Measurements from ENCODE around the gene BRD3OS. TPM values are rescaled to one million over a fixed set of nuclear protein-coding genes. Genes with fewer than 3 reads are reported as not detected.
"Not testable (repeated sequence)": the region's sequence is repeated elsewhere in the genome, so short reads cannot be mapped to it uniquely, and the experiment has no call there.

BRD3OS gene
- total RNA-seq, 4 donors from 2014 or later: 15.3 to 39.0 (median 21.7) TPM

DNA sequence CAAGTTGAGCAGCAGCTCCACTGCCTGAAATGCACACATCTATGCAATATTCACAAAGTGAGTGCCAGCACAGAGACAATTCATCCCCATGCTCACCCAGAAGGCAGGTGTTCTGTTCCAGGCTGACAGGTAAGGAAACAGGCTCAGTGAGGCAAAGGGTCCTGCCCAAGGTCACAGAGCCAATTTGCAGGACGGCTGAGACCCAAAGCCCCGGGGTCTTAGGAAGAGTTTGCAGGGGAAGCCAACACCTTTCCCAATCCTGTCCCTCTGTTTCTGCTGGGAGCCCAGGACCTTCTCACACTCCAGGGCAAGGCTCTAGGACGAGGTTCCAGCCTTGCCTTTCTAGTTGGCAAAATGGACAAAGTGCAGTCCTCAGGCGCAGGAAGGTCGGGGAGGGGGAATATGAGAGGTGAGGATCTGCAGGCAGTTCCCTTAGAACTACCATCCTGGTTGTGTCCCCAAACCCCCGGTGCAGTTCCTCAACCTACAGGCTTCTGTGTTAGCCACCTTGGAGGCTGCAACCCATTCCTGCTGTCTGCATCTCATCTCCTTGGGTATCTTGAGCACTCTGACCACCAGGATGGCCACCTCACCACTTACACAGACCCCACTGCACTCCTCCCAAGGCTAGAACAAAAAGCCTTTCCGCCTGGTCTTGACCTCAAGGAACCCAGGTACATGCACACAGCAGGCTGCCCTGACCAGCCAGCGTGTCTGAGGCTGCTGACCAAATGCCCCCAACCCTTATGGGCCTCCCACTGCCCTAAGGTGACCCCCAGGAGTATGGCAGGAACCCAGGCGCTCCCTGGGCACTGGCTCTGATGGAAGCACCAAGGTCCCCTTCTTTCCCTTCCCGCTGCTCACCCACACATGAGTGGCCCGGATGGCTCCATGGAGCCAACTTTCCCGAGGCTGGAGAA lies 44.5 kb downstream of the BRD3OS start:
- no peaks in the 10 kb centered on the region for H3K36me3 ChIP-seq
- peaks cover 12% of the 10 kb centered on the region for H3K27me3 ChIP-seq
- WGBS, 2 donors (ENCODE audit: low coverage in 1 of 2): 34 to 67% methylated on average over 1 to 2 of the region's 12 CpGs
- no peak overlapping the region for H3K4me3 ChIP-seq
- H3K27ac ChIP-seq: no peak overlapping the region
- ATAC-seq: no peak
- peaks cover 0 to 30% (median 8%) of the 10 kb centered on the region in 3 donors for H3K4me1 ChIP-seq
- H3K9me3 ChIP-seq: no peaks in the 10 kb centered on the region
- TF ChIP-seq POLR2AphosphoS5 (IDR thresholded peaks at IDR 0.05): no peak
- TF ChIP-seq EP300 (IDR thresholded peaks at IDR 0.05): no peak
- TF ChIP-seq, protein P1, sequence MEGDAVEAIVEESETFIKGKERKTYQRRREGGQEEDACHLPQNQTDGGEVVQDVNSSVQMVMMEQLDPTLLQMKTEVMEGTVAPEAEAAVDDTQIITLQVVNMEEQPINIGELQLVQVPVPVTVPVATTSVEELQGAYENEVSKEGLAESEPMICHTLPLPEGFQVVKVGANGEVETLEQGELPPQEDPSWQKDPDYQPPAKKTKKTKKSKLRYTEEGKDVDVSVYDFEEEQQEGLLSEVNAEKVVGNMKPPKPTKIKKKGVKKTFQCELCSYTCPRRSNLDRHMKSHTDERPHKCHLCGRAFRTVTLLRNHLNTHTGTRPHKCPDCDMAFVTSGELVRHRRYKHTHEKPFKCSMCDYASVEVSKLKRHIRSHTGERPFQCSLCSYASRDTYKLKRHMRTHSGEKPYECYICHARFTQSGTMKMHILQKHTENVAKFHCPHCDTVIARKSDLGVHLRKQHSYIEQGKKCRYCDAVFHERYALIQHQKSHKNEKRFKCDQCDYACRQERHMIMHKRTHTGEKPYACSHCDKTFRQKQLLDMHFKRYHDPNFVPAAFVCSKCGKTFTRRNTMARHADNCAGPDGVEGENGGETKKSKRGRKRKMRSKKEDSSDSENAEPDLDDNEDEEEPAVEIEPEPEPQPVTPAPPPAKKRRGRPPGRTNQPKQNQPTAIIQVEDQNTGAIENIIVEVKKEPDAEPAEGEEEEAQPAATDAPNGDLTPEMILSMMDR (IDR thresholded peaks at IDR 0.05): no peak
- no peak for TF ChIP-seq POLR2A (IDR thresholded peaks at IDR 0.05)

DNA sequence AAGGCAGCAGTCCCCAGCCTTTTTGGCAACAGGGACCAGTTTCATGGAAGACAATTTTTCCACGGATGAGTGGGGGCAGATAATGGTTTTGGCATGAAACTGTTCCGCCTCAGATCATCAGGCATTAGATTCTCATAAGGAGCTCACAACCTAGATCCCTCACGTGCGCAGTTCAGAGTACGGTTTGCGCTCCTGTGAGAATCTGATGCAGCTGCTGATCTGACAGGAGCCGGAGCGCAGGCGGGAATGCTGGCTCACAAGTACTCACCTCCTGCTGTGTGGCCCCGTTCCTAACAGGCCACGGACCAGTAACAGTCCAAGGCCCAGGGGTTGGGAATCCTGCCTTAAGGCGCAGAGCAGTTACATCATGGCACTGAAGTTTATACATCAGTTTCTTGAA lies 45.9 kb downstream of the BRD3OS start:
- TF ChIP-seq POLR2AphosphoS5 (IDR thresholded peaks at IDR 0.05): no peak
- no peak for TF ChIP-seq EP300 (IDR thresholded peaks at IDR 0.05)
- no peak for TF ChIP-seq POLR2A (IDR thresholded peaks at IDR 0.05)
- TF ChIP-seq, protein P1 (IDR thresholded peaks at IDR 0.05): no peak
- no peak for ATAC-seq
- 57 to 94% methylated on average over 2 to 6 of the region's 12 CpGs for WGBS, 2 donors (ENCODE audit: low coverage in 1 of 2)
- H3K9me3 ChIP-seq: peaks cover 0 to 7% (median 0%) of the 10 kb centered on the region in 3 donors
- peaks cover 0 to 16% (median 0%) of the 10 kb centered on the region in 3 donors for H3K4me1 ChIP-seq
- H3K36me3 ChIP-seq: no peaks in the 10 kb centered on the region
- peaks cover 12% of the 10 kb centered on the region for H3K27me3 ChIP-seq
- H3K27ac ChIP-seq: no peak overlapping the region
- no peak overlapping the region for H3K4me3 ChIP-seq

DNA sequence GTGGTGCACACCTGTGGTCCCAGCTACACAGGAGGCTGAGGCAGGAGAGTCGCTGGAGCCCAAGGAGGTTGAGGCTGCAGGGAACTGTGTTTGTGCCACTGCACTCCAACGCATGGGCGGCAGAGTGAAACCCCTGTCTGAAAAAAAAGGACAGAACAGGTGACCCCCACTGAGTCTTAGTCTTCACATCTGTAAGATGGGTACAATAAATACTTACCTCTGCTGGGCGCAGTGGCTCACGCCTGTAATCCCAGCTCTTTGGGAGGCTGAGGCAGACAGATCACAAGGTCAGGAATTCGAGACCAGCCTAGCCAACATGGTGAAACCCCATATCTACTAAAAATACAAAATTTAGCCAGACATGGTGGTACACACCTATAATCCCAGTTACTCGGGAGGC lies 47.4 kb downstream of the BRD3OS start:
- H3K4me1 ChIP-seq, ATAC-seq, H3K27ac ChIP-seq, H3K4me3 ChIP-seq, H3K36me3 ChIP-seq: not testable (repeated sequence)
- 83 to 93% methylated on average over 4 to 7 of the region's 7 CpGs for WGBS, 2 donors (ENCODE audit: low coverage in 1 of 2)
- Histone ChIP-seq H3K27me3 (peaks cover 12% of the 10 kb centered on the region), H3K9me3 (peaks cover 0 to 22% (median 0%) of the 10 kb centered on the region in 3 donors)

DNA sequence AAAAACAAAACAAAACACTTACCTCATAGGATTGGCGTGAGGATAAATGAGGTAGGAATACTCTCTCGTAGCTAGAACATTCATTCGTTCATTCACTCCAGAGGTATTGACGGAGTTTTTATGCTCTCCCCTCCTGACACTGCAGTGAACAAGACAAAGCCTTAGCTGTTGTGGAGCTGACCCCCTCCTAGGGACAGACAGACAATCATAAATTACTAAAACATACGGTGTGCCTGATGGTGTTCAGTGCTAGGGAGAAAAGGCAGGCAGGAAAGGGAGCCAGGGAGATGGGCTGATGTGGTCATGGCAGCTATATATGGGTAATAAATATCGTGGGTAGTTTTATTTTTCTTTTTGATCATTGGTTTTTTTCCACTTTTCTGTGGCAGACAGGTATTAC lies 48.2 kb downstream of the BRD3OS start:
- Histone ChIP-seq H3K4me1 (peaks cover 0 to 8% (median 0%) of the 10 kb centered on the region in 3 donors), H3K4me3 (no peak overlapping the region), H3K27ac (no peak overlapping the region), H3K27me3 (peaks cover 12% of the 10 kb centered on the region), H3K9me3 (peaks cover 0 to 23% (median 0%) of the 10 kb centered on the region in 3 donors), H3K36me3 (no peaks in the 10 kb centered on the region)
- ATAC-seq: no peak
- 45 to 60% methylated on average over 4 to 6 of the region's 6 CpGs for WGBS, 2 donors (ENCODE audit: low coverage in 1 of 2)
- no peak for TF ChIP-seq POLR2AphosphoS5 (IDR thresholded peaks at IDR 0.05)

DNA sequence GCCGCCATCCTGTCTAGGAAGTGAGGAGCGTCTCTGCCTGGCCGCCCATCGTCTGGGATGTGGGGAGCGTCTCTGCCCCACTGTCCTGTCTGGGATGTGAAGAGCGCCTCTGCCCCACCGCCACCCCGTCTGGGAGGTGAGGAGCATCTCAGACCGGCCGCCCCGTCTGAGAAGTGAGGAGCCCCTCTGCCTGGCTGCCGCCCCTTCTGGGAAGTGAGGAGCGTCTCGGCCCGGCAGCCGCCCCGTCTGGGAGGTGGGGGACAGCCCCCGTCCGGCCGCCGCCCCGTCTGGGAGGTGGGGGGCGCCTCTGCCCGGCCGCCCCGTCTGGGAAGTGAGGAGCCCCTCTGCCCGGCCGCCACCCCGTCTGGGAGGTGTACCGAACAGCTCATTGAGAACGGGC lies 50.4 kb downstream of the BRD3OS start:
- H3K36me3 ChIP-seq, H3K4me1 ChIP-seq, H3K4me3 ChIP-seq, ATAC-seq, H3K27me3 ChIP-seq, H3K27ac ChIP-seq: not testable (repeated sequence)
- no CpG with 5 or more reads among the region's 31 CpGs for WGBS, 2 donors (ENCODE audit: low coverage in 1 of 2)
- peaks cover 0 to 41% (median 0%) of the 10 kb centered on the region in 3 donors for H3K9me3 ChIP-seq

DNA sequence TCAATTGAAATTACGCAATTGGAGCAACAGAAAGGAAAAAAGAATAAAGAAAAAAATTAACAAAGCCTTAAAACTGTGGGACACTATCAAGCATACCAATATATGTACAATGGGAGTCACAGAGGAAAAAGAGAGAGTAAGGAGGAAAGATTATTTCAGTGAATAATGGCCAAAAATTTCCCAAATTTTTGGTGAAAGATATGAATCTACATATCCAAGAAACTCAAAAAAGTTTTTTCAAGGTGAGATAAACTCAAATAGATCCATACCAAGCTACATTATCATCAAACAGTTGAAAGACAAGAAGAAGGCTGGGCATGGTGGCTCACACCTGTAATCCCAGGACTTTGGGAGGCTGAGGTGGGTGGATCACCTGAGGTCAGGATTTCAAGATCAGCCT lies 51.4 kb downstream of the BRD3OS start:
- 0 to 15% methylated on average over 1 of the region's 1 CpG for WGBS, 2 donors (ENCODE audit: low coverage in 1 of 2)
- peaks cover 0 to 41% (median 0%) of the 10 kb centered on the region in 3 donors for H3K9me3 ChIP-seq
- H3K4me1 ChIP-seq: no peaks in the 10 kb centered on the region
- H3K4me3 ChIP-seq: no peak overlapping the region
- no peak overlapping the region for H3K27ac ChIP-seq
- no peak for TF ChIP-seq POLR2AphosphoS5 (IDR thresholded peaks at IDR 0.05)
- TF ChIP-seq, protein P1 (IDR thresholded peaks at IDR 0.05): no peak
- TF ChIP-seq EP300 (IDR thresholded peaks at IDR 0.05): no peak
- no peak for TF ChIP-seq POLR2A (IDR thresholded peaks at IDR 0.05)
- no peak for ATAC-seq
- no peaks in the 10 kb centered on the region for H3K36me3 ChIP-seq
- peaks cover 14% of the 10 kb centered on the region for H3K27me3 ChIP-seq

Other genes with a start within 250 kb of the BRD3OS start
- 10 to 100 TPM in 1 of 4 donors, 1 to 10 TPM in 3; 7.7 to 16.8 (median 8.9) TPM for gene VAV2, start 33.2 kb upstream of the BRD3OS start, total RNA-seq
- 10 to 100 TPM; 22.2 to 38.9 (median 27.2) TPM for gene BRD3, start 42.5 kb downstream of the BRD3OS start, total RNA-seq
- gene WDR5, start 110.6 kb downstream of the BRD3OS start, total RNA-seq: 10 to 100 TPM; 16.4 to 30.2 (median 24.8) TPM
- not detected for gene RNU6ATAC, start 139.1 kb downstream of the BRD3OS start, total RNA-seq

Data from gastroesophageal sphincter (tissue), 4 donors.